Cardiac atrium fibroblast (primary cell): ENCODE data around the gene DHX30. TPM values are rescaled to one million over a fixed set of nuclear protein-coding genes. Genes with fewer than 3 reads are reported as not detected.

Source experiments
- total RNA-seq: library from RNA; depleted of rRNA; stranded (reverse); fragments of >200 nt; gene quantifications from 2 replicates; pipeline ENCODE4 v1.2.3, GENCODE V29; 2015

Gene DHX30, protein sequence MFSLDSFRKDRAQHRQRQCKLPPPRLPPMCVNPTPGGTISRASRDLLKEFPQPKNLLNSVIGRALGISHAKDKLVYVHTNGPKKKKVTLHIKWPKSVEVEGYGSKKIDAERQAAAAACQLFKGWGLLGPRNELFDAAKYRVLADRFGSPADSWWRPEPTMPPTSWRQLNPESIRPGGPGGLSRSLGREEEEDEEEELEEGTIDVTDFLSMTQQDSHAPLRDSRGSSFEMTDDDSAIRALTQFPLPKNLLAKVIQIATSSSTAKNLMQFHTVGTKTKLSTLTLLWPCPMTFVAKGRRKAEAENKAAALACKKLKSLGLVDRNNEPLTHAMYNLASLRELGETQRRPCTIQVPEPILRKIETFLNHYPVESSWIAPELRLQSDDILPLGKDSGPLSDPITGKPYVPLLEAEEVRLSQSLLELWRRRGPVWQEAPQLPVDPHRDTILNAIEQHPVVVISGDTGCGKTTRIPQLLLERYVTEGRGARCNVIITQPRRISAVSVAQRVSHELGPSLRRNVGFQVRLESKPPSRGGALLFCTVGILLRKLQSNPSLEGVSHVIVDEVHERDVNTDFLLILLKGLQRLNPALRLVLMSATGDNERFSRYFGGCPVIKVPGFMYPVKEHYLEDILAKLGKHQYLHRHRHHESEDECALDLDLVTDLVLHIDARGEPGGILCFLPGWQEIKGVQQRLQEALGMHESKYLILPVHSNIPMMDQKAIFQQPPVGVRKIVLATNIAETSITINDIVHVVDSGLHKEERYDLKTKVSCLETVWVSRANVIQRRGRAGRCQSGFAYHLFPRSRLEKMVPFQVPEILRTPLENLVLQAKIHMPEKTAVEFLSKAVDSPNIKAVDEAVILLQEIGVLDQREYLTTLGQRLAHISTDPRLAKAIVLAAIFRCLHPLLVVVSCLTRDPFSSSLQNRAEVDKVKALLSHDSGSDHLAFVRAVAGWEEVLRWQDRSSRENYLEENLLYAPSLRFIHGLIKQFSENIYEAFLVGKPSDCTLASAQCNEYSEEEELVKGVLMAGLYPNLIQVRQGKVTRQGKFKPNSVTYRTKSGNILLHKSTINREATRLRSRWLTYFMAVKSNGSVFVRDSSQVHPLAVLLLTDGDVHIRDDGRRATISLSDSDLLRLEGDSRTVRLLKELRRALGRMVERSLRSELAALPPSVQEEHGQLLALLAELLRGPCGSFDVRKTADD
- total RNA-seq: 37.7 and 44.9 TPM in 2 replicates

DNA sequence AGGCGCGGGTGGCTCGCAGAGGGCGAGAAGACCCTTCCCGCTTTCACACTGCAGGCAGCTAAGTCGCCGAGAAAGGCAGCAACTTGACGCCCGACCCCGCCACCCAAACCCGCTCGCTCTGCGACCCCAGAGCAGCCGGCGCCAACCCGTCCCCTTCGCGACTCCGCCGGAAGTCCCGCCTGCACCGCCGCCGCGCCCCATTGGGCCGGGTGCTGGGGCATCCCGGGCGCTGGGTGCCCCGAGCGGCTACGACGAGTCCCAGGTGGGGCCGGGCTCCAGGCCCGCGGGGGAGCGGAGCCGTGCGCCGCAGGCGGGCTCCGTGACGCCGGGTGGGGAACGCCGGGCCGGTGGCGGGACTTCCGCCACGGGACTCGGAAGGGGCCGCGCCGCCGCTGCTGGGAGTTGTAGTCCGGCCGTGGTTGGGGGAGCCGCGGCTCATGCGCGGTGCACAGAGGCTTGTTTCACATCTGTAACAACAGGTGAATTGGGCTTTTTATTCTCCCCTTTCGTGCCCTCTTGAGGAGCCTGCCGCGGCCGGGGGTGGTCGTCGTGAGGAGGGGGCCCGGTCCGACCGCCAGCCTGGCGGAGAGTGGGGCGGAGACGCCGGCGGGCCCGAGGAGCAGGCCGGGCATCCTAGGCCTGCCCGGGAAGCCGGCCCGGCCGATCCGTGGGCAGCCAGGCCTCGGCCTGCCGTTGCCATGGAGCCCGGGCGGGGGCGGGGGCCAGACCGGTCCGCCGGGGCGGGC is at the start of gene DHX30:
DHX30 (plus strand) TSS at position 405 of the 746 bp plus-strand sequence. CDS start 7,546 bp downstream, outside the sequence.

DNA sequence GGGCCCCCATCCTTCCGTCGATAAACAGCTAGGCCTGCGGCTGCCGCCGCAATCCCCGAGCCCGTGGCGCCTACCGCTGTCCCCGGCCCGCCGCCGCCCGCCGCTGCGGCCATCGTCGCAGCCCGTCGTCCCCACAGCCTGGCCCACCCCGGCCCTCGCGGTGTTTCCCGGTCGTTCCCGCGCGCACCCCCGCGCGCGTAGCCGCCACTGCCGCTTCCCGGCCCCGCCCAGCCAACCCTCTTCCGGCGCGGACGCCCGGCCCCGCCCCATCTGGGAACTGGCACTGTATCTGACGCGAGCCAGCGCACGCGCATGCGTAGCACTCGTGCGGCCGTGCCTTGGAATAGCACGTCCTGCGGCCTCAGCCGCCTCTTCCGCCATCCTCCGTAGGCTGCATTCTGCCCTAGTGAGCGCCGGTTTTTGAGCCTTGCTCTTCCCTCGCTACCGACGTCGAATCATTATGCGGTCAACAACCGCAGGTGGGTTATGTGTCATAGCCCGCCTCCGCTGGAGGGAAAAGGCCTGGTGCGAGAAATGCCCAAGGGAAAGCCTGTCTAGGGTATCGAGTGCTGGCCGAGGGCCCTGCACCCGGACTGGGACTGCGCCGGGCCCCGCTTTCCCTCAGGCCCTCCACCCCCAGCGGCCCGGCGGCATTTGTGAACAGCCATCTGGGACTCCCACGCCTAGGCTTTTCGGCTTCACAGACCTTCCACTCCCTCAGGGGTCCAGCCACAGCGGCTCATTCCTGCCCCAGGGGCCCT is 21.1 kb upstream of the DHX30 start, which contains the start of gene SMARCC1:
SMARCC1 (minus strand) TSS at position 209 of the 761 bp plus-strand sequence; CDS start at position 113, 96 bp downstream.

Other genes starting within 250 kb of the DHX30 start
- gene CSPG5, start 224.3 kb upstream of the DHX30 start, total RNA-seq: 0.90 TPM in 1 of 2 replicates, not detected in the other
- 20.4 and 22.8 TPM in 2 replicates for gene SMARCC1, start 21.2 kb upstream of the DHX30 start, total RNA-seq
- gene MAP4, start 213.3 kb downstream of the DHX30 start, total RNA-seq: 127 and 134 TPM in 2 replicates